ENCODE measurements around the gene EMC7. TPM values are rescaled to one million over a fixed set of nuclear protein-coding genes. Genes with fewer than 3 reads are reported as not detected.

EMC7 gene
- total RNA-seq, 1 experiment from 2014 or later, result 79.6 TPM

DNA sequence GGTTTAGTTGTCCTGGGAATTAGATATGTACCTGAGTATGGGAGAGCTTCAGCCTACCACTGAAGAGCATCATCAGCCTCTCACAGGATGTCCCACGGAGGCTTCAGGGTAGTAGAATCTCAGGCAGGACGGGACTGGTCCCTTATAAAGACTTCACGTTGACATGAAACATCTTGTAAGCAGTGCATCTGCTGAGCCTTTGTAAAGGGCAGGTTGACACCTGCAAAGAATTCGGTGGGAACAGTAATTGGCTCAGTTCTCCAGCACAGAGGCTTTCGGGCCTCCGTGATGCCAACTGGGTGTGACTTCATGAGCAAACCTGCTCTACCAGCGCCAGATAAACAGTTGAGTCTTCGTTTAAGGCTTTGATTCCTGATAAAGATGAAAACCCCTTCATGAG, 35.7 kb downstream of the EMC7 start:
- ATAC-seq, result no peak
- POLR2A ChIA-PET, result no interaction called here
- in situ Hi-C loops (cut with HindIII; ENCODE audit: low pct_unique_long_range_greater_than_20kb, low sequenced_read_pairs), result no loop called here

DNA sequence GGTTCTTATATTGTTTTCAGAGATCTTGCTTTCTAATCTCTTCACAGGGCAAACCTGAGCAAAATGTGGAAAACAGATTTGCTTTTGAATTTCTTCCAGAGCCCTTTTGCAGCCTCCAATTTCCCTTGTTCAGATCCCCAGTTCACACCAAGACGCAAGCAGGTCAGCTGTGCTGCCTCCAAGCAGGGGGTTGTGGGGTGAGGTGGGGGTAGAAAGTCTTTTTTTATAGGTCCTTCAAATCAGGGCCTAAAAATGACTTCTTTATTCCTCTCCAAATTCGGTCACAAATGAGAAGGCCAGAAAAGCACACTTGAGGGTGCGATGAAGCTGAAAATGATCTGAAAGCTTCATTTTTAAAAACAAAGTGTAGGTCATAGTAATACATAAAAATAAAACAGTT, 36.4 kb downstream of the EMC7 start:
- no peaks in the 10 kb centered on the region for H3K4me1 ChIP-seq (ENCODE audit: control insufficient read depth, insufficient read depth, low read length)
- no peaks in the 10 kb centered on the region for H3K9me3 ChIP-seq (ENCODE audit: control insufficient read depth, insufficient read depth, low read depth, low read length)
- CTCF ChIA-PET, result no interaction called here
- no peaks in the 10 kb centered on the region for H3K27me3 ChIP-seq (ENCODE audit: control insufficient read depth, insufficient read depth, low read length)
- no peak overlapping the region for H3K4me3 ChIP-seq (ENCODE audit: low read depth in 2 of 2, low read length in 2 of 2)
- no peak for DNase-seq (ENCODE audit: low read depth, low spot score)
- no TSS peak for BruUV-seq (replicated peaks)
- TF ChIP-seq POLR2AphosphoS5 (IDR thresholded peaks at IDR 0.05; ENCODE audit: low read depth, low read length) (no peak), TCF7L2 (IDR thresholded peaks at IDR 0.05; ENCODE audit: low read depth, low read length) (no peak), SIN3A (IDR thresholded peaks at IDR 0.05; ENCODE audit: borderline replicate concordance, insufficient read depth, low read depth, low read length) (no peak)
- TF ChIP-seq, protein P1, sequence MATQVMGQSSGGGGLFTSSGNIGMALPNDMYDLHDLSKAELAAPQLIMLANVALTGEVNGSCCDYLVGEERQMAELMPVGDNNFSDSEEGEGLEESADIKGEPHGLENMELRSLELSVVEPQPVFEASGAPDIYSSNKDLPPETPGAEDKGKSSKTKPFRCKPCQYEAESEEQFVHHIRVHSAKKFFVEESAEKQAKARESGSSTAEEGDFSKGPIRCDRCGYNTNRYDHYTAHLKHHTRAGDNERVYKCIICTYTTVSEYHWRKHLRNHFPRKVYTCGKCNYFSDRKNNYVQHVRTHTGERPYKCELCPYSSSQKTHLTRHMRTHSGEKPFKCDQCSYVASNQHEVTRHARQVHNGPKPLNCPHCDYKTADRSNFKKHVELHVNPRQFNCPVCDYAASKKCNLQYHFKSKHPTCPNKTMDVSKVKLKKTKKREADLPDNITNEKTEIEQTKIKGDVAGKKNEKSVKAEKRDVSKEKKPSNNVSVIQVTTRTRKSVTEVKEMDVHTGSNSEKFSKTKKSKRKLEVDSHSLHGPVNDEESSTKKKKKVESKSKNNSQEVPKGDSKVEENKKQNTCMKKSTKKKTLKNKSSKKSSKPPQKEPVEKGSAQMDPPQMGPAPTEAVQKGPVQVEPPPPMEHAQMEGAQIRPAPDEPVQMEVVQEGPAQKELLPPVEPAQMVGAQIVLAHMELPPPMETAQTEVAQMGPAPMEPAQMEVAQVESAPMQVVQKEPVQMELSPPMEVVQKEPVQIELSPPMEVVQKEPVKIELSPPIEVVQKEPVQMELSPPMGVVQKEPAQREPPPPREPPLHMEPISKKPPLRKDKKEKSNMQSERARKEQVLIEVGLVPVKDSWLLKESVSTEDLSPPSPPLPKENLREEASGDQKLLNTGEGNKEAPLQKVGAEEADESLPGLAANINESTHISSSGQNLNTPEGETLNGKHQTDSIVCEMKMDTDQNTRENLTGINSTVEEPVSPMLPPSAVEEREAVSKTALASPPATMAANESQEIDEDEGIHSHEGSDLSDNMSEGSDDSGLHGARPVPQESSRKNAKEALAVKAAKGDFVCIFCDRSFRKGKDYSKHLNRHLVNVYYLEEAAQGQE (IDR thresholded peaks at IDR 0.05; ENCODE audit: insufficient read depth in 1 of 2, low read depth in 2 of 2, low read length in 1 of 2), result no peak
- TF ChIP-seq, protein P2, sequence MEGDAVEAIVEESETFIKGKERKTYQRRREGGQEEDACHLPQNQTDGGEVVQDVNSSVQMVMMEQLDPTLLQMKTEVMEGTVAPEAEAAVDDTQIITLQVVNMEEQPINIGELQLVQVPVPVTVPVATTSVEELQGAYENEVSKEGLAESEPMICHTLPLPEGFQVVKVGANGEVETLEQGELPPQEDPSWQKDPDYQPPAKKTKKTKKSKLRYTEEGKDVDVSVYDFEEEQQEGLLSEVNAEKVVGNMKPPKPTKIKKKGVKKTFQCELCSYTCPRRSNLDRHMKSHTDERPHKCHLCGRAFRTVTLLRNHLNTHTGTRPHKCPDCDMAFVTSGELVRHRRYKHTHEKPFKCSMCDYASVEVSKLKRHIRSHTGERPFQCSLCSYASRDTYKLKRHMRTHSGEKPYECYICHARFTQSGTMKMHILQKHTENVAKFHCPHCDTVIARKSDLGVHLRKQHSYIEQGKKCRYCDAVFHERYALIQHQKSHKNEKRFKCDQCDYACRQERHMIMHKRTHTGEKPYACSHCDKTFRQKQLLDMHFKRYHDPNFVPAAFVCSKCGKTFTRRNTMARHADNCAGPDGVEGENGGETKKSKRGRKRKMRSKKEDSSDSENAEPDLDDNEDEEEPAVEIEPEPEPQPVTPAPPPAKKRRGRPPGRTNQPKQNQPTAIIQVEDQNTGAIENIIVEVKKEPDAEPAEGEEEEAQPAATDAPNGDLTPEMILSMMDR (IDR thresholded peaks at IDR 0.05), result no peak
- POLR2A ChIA-PET, result no interaction called here
- ATAC-seq, result no peak
- no peaks in the 10 kb centered on the region for H3K36me3 ChIP-seq (ENCODE audit: control insufficient read depth, insufficient read depth, low read length)
- in situ Hi-C loops (cut with HindIII; ENCODE audit: low pct_unique_long_range_greater_than_20kb, low sequenced_read_pairs) (no loop called here), intact Hi-C loops (cut with micrococcal nuclease; ENCODE audit: unreplicated experiment) (loop anchor here (10.0 kb wide), 1 partner anchor 510 kb away; no protein-coding TSS in a partner anchor)
- H3K27ac ChIP-seq (ENCODE audit: low read length), result no peak overlapping the region

More for the DNA sequence above, 35.7 kb downstream of the EMC7 start:
- CTCF ChIA-PET, result no interaction called here
- H3K27ac ChIP-seq (ENCODE audit: low read length), result no peak overlapping the region
- H3K27me3 ChIP-seq (ENCODE audit: control insufficient read depth, insufficient read depth, low read length), result no peaks in the 10 kb centered on the region
- no peaks in the 10 kb centered on the region for H3K9me3 ChIP-seq (ENCODE audit: control insufficient read depth, insufficient read depth, low read depth, low read length)
- no peak overlapping the region for H3K4me3 ChIP-seq (ENCODE audit: low read depth in 2 of 2, low read length in 2 of 2)
- DNase-seq (ENCODE audit: low read depth, low spot score), result no peak
- BruUV-seq (replicated peaks), result no TSS peak
- no peak for TF ChIP-seq TCF7L2 (IDR thresholded peaks at IDR 0.05; ENCODE audit: low read depth, low read length)
- TF ChIP-seq SIN3A (IDR thresholded peaks at IDR 0.05; ENCODE audit: borderline replicate concordance, insufficient read depth, low read depth, low read length), result no peak
- no peak for TF ChIP-seq POLR2AphosphoS5 (IDR thresholded peaks at IDR 0.05; ENCODE audit: low read depth, low read length)
- TF ChIP-seq, protein P2 (IDR thresholded peaks at IDR 0.05), result no peak
- TF ChIP-seq, protein P1 (IDR thresholded peaks at IDR 0.05; ENCODE audit: insufficient read depth in 1 of 2, low read depth in 2 of 2, low read length in 1 of 2), result no peak
- intact Hi-C loops (cut with micrococcal nuclease; ENCODE audit: unreplicated experiment), result loop anchor here (10.0 kb wide), 1 partner anchor 509 kb away; no protein-coding TSS in a partner anchor
- H3K4me1 ChIP-seq (ENCODE audit: control insufficient read depth, insufficient read depth, low read length), result no peaks in the 10 kb centered on the region
- no peaks in the 10 kb centered on the region for H3K36me3 ChIP-seq (ENCODE audit: control insufficient read depth, insufficient read depth, low read length)
